HL-60 (cell line): Measurements from ENCODE around the gene DDI2.

Experiments used
- DNase-seq, 2 experiments: peaks; one replicate each; pipeline ENCODE4 v3.0.0-alpha.2; 2010 to 2020; ENCODE audit warnings: low read depth in 1 of 2, low spot score in 1 of 2
- H3K27ac ChIP-seq: fragments of 250-450 bp; sonication (Bioruptor Pico); replicated peaks from 2 replicates; pipeline ENCODE4 v1.5.1; 2020; ENCODE audit warnings: mild to moderate bottlenecking, moderate library complexity
- H3K27me3 ChIP-seq: fragments of 250-450 bp; sonication (Bioruptor Pico); 2 replicates; pipeline ENCODE4 v1.5.1; 2021; ENCODE audit warnings: mild to moderate bottlenecking, moderate library complexity; ENCODE audit not compliant: insufficient read depth, poor library complexity, severe bottlenecking
- H3K4me3 ChIP-seq: replicated peaks from 2 replicates; pipeline ENCODE4 v1.5.1; 2011; ENCODE audit warnings: mild to moderate bottlenecking, control low read depth, low read length; ENCODE audit not compliant: insufficient read depth
- GABPA ChIP-seq: IDR thresholded peaks from 2 replicates; pipeline ENCODE4 v1.6.1; 2012; ENCODE audit warnings: low read depth
- POLR2AphosphoS5 ChIP-seq: IDR thresholded peaks from 2 replicates; pipeline ENCODE4 v1.6.1; 2012; ENCODE audit warnings: low read depth
- SPI1 ChIP-seq: IDR thresholded peaks from 2 replicates; pipeline ENCODE4 v1.6.1; 2012; ENCODE audit warnings: low read depth, mild to moderate bottlenecking, borderline replicate concordance
- TF ChIP-seq, protein P1 (sequence below): IDR thresholded peaks from 2 replicates; pipeline ENCODE4 v1.6.1; 2012; ENCODE audit warnings: low read depth; ENCODE audit not compliant: insufficient replicate concordance
- TF ChIP-seq, protein P2 (sequence below): IDR thresholded peaks from one replicate; pipeline ENCODE4 v1.5.1; 2011; ENCODE audit warnings: low read length, control low read depth, inconsistent platforms; ENCODE audit not compliant: insufficient read depth

DDI2 gene

GRCh38 chr1:15623435-15623834 lies 6.2 kb downstream of the DDI2 start:
- Histone ChIP-seq H3K4me3 (no peak overlapping the region), H3K27me3 (no peaks in the 10 kb centered on the region), H3K27ac (no peak overlapping the region)
- DNase-seq: no peak
- TF ChIP-seq, protein P1, sequence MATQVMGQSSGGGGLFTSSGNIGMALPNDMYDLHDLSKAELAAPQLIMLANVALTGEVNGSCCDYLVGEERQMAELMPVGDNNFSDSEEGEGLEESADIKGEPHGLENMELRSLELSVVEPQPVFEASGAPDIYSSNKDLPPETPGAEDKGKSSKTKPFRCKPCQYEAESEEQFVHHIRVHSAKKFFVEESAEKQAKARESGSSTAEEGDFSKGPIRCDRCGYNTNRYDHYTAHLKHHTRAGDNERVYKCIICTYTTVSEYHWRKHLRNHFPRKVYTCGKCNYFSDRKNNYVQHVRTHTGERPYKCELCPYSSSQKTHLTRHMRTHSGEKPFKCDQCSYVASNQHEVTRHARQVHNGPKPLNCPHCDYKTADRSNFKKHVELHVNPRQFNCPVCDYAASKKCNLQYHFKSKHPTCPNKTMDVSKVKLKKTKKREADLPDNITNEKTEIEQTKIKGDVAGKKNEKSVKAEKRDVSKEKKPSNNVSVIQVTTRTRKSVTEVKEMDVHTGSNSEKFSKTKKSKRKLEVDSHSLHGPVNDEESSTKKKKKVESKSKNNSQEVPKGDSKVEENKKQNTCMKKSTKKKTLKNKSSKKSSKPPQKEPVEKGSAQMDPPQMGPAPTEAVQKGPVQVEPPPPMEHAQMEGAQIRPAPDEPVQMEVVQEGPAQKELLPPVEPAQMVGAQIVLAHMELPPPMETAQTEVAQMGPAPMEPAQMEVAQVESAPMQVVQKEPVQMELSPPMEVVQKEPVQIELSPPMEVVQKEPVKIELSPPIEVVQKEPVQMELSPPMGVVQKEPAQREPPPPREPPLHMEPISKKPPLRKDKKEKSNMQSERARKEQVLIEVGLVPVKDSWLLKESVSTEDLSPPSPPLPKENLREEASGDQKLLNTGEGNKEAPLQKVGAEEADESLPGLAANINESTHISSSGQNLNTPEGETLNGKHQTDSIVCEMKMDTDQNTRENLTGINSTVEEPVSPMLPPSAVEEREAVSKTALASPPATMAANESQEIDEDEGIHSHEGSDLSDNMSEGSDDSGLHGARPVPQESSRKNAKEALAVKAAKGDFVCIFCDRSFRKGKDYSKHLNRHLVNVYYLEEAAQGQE: no peak
- TF ChIP-seq, protein P2, sequence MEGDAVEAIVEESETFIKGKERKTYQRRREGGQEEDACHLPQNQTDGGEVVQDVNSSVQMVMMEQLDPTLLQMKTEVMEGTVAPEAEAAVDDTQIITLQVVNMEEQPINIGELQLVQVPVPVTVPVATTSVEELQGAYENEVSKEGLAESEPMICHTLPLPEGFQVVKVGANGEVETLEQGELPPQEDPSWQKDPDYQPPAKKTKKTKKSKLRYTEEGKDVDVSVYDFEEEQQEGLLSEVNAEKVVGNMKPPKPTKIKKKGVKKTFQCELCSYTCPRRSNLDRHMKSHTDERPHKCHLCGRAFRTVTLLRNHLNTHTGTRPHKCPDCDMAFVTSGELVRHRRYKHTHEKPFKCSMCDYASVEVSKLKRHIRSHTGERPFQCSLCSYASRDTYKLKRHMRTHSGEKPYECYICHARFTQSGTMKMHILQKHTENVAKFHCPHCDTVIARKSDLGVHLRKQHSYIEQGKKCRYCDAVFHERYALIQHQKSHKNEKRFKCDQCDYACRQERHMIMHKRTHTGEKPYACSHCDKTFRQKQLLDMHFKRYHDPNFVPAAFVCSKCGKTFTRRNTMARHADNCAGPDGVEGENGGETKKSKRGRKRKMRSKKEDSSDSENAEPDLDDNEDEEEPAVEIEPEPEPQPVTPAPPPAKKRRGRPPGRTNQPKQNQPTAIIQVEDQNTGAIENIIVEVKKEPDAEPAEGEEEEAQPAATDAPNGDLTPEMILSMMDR: no peak
- TF ChIP-seq GABPA (no peak), POLR2AphosphoS5 (no peak), SPI1 (no peak)

GRCh38 chr1:15624133-15624714 lies 7.0 kb downstream of the DDI2 start:
- DNase-seq: no peak
- TF ChIP-seq GABPA (no peak), POLR2AphosphoS5 (no peak), SPI1 (no peak)
- TF ChIP-seq, protein P1: no peak
- TF ChIP-seq, protein P2: no peak
- Histone ChIP-seq H3K27me3 (no peaks in the 10 kb centered on the region), H3K4me3 (no peak overlapping the region), H3K27ac (no peak overlapping the region)

DNA sequence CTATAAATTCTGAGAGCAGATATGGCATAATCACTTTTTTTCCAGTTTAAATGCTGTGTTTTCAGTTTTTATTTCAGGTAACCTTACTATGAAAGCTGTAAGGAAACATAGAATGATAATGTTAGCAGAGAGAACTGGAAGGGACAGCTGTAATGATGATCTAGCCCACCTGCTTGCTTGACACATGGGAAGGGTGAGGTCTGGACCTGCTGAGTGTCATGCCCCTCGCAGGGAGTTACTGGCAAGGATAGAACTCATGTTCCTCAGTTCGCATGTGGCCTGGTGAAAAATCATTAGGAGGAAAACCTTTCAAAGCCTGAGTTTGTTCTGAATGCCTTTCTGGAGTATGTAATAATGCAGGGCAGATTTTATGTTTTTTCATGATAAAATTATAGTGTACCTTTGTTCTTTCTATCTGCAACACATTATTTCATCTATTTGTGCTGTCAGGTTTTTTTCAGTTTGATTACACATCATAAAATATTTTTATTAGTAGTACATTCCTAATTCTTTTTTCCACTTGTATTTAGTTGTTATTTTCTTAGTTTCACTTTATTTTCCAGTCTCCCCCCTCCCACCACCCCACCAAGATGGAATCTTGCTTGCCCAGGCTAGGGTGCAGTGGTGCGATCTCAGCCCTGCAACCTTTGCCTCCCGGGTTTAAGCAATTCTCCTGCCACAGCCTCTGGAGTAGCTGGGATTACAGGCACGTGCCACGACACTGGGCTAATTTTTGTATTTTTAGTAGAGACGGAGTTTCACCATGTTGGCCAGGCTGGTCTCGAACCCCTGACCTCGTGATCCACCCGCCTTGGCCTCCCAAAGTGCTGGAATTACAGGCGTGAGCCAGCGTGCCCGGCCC lies 8.0 kb downstream of the DDI2 start:
- Histone ChIP-seq H3K4me3 (no peak overlapping the region), H3K27me3 (no peaks in the 10 kb centered on the region), H3K27ac (no peak overlapping the region)
- TF ChIP-seq GABPA (no peak), POLR2AphosphoS5 (no peak), SPI1 (no peak)
- TF ChIP-seq, protein P2: no peak
- TF ChIP-seq, protein P1: no peak
- no peak for DNase-seq
